GM04504 (cell line): ENCODE measurements around the gene TMEM135.
"Not testable (repeated sequence)": the region's sequence is repeated elsewhere in the genome, so short reads cannot be mapped to it uniquely, and the experiment has no call there.

Experiments used
- DNase-seq: peaks from one replicate; pipeline ENCODE4 v3.0.0-alpha.2; 2012; ENCODE audit warnings: low read depth

The TMEM135 gene

GRCh38 chr11:87141980-87142514 lies 104.3 kb downstream of the TMEM135 start:
- DNase-seq = no peak

DNA sequence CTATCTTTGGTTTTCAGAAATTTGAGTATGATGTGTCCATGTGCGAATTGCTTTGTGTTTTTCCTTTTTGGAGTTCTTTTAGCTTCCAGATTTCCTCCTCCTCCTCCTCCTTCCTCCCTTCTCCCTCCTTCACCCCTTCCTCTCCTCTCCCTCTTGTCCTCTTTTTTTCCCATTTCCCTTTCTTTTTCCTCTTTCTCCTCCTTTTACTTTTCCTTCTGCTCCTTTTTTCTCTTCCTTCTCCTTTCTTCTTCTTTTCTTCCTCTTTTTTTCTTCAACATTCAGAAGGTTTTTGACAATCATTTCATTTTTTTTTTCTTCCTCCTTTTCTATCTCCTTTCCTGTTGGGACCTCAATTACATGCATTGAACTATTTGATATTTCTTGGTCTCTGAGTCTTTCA lies 104.9 kb downstream of the TMEM135 start:
- no peak for DNase-seq

DNA sequence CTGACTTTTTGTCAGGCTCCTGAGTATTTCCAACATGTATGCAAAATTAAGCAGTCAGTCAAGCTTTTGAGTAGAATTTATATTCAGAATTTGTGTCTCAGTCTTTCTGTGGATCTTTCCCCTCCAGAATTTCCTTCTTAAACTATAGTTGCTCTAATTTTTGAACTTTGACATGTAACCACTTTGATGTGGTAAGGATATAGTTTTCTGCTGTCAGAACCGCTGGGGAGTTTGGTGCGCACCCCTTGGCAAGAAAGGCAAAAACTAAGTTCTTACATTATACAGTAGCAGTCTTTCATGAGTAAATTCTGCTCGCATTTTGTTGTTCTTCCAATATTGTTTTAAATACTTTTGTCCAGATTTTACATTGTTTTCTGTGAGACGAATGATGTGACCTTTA lies 105.9 kb downstream of the TMEM135 start:
- DNase-seq = no peak

DNA sequence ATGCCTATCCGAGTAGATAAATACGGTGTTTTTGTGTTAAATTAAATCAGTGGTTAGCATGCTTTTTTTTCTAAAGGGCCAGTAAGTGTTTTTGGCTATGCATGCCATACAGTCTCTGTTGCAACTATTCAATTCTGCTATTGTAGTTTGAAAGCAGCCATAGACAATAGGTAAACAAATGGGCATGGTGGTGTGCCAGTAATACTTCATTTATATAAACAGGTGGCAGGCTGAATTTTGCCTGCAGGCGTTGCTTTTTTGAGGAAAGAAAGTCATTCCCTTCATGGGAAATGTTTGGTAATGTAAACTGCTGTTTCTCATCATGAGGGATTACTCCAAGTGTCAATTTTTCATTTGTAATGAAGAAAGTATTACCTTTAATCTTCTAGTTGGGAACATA lies 106.5 kb downstream of the TMEM135 start:
- DNase-seq = no peak

DNA sequence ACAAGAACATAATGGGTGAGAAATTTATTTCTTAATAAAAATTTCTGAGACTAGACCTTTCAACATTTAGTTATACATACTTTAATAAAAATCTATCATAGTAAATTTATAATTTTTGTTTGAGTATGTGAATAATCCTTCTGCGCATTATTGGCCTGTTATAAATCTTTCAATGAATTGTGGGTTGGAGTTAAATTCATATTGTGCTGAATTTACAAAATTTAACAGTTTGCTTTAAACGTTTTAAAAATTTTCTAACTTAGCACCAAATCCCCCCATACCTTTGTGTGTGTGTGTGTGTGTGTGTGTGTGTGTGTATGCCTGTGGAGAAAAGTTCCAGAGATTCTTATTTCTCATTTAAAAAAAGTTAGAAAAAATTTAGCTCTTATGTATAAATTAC lies 111.0 kb downstream of the TMEM135 start:
- DNase-seq = no peak

DNA sequence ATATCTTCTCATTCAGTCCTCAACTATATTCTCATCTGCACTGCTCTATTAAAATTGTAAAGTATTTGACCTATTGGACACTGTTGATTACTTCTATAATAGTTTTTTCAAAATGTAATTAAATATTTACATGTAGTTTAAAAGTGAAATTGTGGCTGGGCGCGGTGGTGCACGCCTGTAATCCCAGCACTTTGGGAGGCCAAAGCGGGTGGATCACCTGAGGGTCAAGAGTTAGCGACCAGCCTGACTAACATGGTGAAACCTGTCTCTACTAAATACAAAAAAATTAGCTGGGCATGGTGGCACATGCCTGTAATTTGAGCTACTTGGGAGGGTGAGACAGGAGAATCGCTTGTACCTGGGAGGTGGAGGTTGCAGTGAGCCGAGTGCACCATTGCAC lies 112.0 kb downstream of the TMEM135 start:
- not testable (repeated sequence) for DNase-seq

DNA sequence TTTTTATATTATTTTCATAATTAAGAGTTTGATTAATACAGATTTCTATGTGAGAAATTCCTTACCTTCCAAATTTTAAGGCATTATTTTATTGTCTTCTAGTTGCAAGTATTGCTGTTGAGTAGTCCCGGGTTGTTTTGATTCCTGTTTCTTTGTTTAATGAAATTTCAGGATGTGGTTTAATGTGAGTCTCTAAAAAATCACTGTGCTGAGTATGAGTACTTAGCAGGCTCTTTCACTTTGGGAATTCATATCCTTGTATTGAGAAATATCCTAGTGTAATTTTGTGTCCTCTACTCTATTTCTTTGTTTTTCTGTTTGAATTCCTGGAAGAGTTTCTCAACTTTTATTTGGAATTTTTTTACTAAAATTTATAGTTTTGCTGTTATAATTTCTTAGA lies 113.2 kb downstream of the TMEM135 start:
- no peak for DNase-seq

GRCh38 chr11:87154246-87154645 lies 116.5 kb downstream of the TMEM135 start:
- no peak for DNase-seq

- DNase-seq = no peak
Measured at GRCh38 chr11:87156970-87157369, 119.2 kb downstream of the TMEM135 start.

- DNase-seq = not testable (repeated sequence)
Measured at GRCh38 chr11:87169076-87169475, 131.3 kb downstream of the TMEM135 start.

- DNase-seq = peak; percentile 42
Measured at GRCh38 chr11:87173185-87174039, 135.7 kb downstream of the TMEM135 start.

DNA sequence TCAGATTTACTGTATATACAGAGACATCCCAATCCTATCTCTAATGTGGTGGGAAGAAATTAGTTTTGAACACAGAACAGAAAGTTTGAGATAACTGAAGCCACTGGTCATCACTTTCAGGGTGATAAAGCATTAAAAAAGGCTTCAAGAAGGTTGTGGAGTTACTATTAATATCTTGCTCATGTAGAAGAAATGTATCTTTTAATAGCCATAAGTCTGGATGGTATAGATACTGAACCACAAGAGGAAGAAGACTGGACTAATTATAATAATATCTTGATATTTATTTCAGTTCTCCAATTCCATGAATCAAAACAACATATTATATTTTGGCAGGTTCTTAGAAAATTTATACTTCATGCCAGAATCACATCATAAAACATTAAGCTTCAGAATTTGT lies 137.1 kb downstream of the TMEM135 start:
- no peak for DNase-seq

GRCh38 chr11:87176044-87176443 lies 138.3 kb downstream of the TMEM135 start:
- no peak for DNase-seq

GRCh38 chr11:87179621-87180020 lies 141.9 kb downstream of the TMEM135 start:
- no peak for DNase-seq

DNA sequence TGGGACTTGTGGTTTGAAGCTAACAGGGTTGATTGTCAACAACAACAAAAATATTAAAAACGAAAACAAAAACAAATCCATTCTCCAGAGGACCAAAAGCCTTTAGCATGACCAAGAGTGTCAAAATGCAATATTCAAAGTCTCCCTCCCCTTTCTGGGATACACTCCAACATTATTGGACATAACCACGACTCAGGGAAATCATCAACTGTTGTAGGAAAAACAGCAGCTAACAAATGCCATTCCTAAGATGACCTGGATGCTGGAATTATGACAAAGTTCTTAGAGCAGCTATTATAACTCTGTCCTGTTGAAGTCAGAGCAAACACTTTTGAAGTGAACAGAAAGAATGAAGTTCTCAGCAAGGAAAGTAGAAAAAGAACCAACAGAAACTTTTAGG lies 143.0 kb downstream of the TMEM135 start:
- peak; percentile 58 for DNase-seq

- no peak for DNase-seq
Measured at GRCh38 chr11:87181143-87181542, 143.4 kb downstream of the TMEM135 start.

DNA sequence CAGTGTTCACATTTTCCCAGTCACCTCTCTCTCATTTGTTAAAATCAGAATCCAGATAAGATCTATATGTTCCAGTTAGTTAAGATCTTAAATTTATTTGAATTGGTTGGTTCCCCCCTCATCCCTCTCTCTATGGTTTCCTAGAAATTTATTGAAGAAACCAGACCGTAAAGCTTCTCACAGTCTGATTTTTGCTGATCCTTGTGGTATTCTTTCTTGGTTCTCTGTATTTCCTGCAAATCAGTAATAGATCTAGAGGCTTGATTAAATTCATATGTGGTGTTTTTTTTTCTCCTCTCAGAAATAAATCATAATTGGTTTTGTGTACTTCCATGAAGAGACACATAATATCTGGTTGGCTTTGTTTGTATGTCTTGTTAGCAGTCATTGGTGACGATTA lies 147.5 kb downstream of the TMEM135 start:
- DNase-seq = no peak

DNA sequence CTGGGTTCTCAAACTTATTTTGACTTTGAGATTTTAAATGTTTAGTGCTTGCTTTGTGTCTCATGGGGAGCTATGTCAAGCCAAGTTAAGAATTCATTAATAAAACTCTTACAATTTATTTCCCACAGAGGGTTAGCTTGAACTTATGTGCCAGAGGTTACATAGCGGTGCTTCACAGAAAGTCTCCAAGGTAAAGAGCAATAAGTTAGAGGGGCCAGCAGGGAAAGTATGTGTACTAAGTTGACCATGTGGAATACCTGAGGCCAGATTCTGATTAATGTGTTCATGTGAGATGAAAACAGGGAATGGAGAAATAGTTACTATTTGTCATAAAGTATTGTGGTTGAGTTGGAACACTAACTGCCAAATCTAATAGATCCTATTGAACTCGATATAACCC lies 149.3 kb downstream of the TMEM135 start:
- no peak for DNase-seq

GRCh38 chr11:87187930-87188329 lies 150.2 kb downstream of the TMEM135 start:
- DNase-seq = no peak

DNA sequence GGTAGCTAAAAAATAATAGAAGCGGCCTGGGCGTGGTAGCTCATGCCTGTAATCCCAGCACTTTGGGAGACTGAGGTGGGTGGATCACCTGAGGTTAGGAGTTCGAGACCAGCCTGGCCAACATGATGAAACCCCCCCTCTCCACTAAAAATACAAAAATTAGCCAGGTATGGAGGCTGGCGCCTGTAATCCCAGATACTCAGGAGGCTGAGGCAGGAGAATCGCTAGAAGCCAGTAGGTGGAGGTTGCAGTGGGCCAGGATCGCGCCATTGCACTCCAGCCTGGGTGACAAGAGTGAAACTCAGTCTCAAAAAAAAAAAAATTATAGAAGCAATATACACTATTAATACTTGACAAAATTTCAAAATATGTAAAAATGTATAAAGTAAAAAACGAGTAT lies 150.7 kb downstream of the TMEM135 start:
- not testable (repeated sequence) for DNase-seq

- DNase-seq = not testable (repeated sequence)
Measured at GRCh38 chr11:87188921-87189320, 151.2 kb downstream of the TMEM135 start.

DNA sequence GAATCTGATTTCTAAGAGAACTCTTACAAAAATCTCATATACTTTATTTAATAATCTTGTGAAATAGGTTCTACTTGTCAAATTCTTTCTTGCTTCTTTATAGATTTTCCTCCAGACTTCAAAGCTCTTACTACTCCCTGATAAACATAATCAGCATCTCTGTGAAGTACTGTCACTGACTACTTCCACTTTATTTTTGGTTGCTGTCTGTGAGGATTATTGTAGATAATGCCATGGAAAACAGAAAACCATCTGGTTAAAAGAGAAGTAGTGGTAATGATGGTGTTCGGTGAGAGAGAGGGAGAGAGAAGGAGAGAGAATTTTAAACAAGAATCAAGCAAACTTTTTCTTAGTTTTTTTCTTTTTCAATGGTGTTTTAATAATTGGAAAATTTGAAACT lies 152.3 kb downstream of the TMEM135 start:
- DNase-seq = no peak

GRCh38 chr11:87193756-87194470 lies 156.2 kb downstream of the TMEM135 start:
- DNase-seq = no peak
